ENCODE results near the gene CKAP2L. TPM values are rescaled to one million over a fixed set of nuclear protein-coding genes. Genes with fewer than 3 reads are reported as not detected.

CKAP2L gene
- total RNA-seq, 1 experiment from 2014 or later = 23.3 TPM

DNA sequence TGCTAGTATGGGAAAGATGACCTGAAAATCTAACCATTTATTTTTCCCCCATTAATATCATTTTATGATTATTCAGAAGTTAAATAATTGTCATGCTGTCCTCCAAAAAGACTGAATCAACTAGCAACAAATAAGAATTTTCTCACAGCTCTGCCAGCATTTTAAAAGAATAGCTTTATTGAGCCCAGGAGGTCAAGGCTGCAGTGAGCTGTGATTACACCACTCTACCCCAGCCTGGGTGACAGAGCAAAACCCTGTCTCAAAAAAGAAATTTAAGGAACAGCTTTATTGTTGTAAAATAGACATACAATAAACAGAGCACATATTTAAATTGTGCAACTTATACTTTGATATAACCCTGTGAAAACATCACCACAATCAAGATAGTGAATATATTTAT is 44.7 kb upstream of the CKAP2L start:
- Histone ChIP-seq H2BK120ac (ENCODE audit: low read depth, low read length, poor library complexity, severe bottlenecking) (no peak overlapping the region), H2AFZ (ENCODE audit: low read length) (no peak overlapping the region), H3K9ac (ENCODE audit: extremely low read depth, insufficient read length, low read length) (no peak overlapping the region), H3K79me2 (ENCODE audit: insufficient read depth, low read length) (no peaks in the 10 kb centered on the region), H2BK5ac (ENCODE audit: insufficient read length, low read length) (no peak overlapping the region), H4K91ac (ENCODE audit: insufficient read length, low read depth, low read length) (no peak overlapping the region), H3T11ph (ENCODE audit: low read length) (no peak overlapping the region), H3K4me1 (ENCODE audit: insufficient read depth, low read length) (peaks cover 7% of the 10 kb centered on the region; the same call in 1 of the 2 replicates), H2AK5ac (ENCODE audit: insufficient read length, low read length) (no peak overlapping the region), H3K4me2 (ENCODE audit: insufficient read depth, insufficient read length, low read length) (no peak overlapping the region), H3K23ac (ENCODE audit: insufficient read length, low read depth, low read length) (no peak overlapping the region), H2BK15ac (ENCODE audit: low read depth, low read length) (no peak overlapping the region), H2BK20ac (ENCODE audit: low read depth, low read length, poor library complexity, severe bottlenecking) (no peak overlapping the region), H3K27me3 (ENCODE audit: insufficient read depth, low read length) (no peaks in the 10 kb centered on the region), H2BK12ac (ENCODE audit: insufficient read length, low read depth, low read length) (no peak overlapping the region), H4K5ac (ENCODE audit: insufficient read length, low read depth, low read length) (no peak overlapping the region), H3K79me1 (ENCODE audit: insufficient read depth, low read depth, low read length, poor library complexity, severe bottlenecking) (no peaks in the 10 kb centered on the region), H4K20me1 (ENCODE audit: control insufficient read depth, insufficient read depth, insufficient read length) (no peaks in the 10 kb centered on the region), H3K56ac (ENCODE audit: insufficient read length, low read depth, low read length) (no peak overlapping the region), H3K14ac (ENCODE audit: insufficient read depth, low read length) (no peak overlapping the region), H3K18ac (ENCODE audit: insufficient read length, low read depth, low read length) (no peak overlapping the region), H3K9me3 (ENCODE audit: control insufficient read depth, low read depth, low read length) (no peaks in the 10 kb centered on the region), H3K4ac (ENCODE audit: low read depth, low read length) (no peak overlapping the region), H3K27ac (ENCODE audit: insufficient read length, low read depth, low read length) (no peak overlapping the region), H4K8ac (replicated peaks; ENCODE audit: insufficient read length, low read depth, low read length) (no peak overlapping the region), H3K23me2 (ENCODE audit: insufficient read length, low read depth, low read length, poor library complexity, severe bottlenecking) (no peaks in the 10 kb centered on the region)
- H3K4me3 Mint-ChIP-seq = no peak overlapping the region
- peaks cover 0 to 3% of the 10 kb centered on the region in 2 experiments; a peak in 1 of 5 replicates for H3K9me3 Mint-ChIP-seq
- peaks cover 36 to 38% of the 10 kb centered on the region in 2 experiments for H3K4me1 Mint-ChIP-seq
- DNase-seq = no peak
- H3K36me3 Mint-ChIP-seq (ENCODE audit: insufficient read depth in 1 of 3, low read depth in 3 of 3) = peaks cover 0 to 8% (median 0%) of the 10 kb centered on the region in 3 experiments; a peak in 4 of 7 replicates
- TF ChIP-seq, protein P1, sequence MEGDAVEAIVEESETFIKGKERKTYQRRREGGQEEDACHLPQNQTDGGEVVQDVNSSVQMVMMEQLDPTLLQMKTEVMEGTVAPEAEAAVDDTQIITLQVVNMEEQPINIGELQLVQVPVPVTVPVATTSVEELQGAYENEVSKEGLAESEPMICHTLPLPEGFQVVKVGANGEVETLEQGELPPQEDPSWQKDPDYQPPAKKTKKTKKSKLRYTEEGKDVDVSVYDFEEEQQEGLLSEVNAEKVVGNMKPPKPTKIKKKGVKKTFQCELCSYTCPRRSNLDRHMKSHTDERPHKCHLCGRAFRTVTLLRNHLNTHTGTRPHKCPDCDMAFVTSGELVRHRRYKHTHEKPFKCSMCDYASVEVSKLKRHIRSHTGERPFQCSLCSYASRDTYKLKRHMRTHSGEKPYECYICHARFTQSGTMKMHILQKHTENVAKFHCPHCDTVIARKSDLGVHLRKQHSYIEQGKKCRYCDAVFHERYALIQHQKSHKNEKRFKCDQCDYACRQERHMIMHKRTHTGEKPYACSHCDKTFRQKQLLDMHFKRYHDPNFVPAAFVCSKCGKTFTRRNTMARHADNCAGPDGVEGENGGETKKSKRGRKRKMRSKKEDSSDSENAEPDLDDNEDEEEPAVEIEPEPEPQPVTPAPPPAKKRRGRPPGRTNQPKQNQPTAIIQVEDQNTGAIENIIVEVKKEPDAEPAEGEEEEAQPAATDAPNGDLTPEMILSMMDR (conservative IDR thresholded peaks at IDR 0.05) = no peak
- H3K27ac Mint-ChIP-seq = no peak overlapping the region; a peak in 2 of 7 replicates
- H3K27me3 Mint-ChIP-seq (ENCODE audit: low read depth) = no peaks in the 10 kb centered on the region
